Renal cortex interstitium (tissue), 11 donors: ENCODE measurements around the gene BTBD2. TPM values are rescaled to one million over a fixed set of nuclear protein-coding genes. Genes with fewer than 3 reads are reported as not detected.

Experiments
- DNase-seq, 11 donors: peaks; one replicate each; pipeline ENCODE4 v3.0.0-alpha.2; 2013; ENCODE audit warnings: low read depth in 9 of 11, low spot score in 4 of 11; ENCODE audit errors: extremely low read depth in 1 of 11
- polyA plus RNA-seq, 3 donors: library from polyadenylated mRNA; unstranded; fragments of 120-200 nt; gene quantifications; one replicate each; pipeline ENCODE4 v1.2.1, GENCODE V29; 2013; ENCODE audit not compliant: insufficient read length in 3 of 3

BTBD2 gene
- polyA plus RNA-seq, 3 donors = 87.0 to 117 (median 105) TPM

DNA sequence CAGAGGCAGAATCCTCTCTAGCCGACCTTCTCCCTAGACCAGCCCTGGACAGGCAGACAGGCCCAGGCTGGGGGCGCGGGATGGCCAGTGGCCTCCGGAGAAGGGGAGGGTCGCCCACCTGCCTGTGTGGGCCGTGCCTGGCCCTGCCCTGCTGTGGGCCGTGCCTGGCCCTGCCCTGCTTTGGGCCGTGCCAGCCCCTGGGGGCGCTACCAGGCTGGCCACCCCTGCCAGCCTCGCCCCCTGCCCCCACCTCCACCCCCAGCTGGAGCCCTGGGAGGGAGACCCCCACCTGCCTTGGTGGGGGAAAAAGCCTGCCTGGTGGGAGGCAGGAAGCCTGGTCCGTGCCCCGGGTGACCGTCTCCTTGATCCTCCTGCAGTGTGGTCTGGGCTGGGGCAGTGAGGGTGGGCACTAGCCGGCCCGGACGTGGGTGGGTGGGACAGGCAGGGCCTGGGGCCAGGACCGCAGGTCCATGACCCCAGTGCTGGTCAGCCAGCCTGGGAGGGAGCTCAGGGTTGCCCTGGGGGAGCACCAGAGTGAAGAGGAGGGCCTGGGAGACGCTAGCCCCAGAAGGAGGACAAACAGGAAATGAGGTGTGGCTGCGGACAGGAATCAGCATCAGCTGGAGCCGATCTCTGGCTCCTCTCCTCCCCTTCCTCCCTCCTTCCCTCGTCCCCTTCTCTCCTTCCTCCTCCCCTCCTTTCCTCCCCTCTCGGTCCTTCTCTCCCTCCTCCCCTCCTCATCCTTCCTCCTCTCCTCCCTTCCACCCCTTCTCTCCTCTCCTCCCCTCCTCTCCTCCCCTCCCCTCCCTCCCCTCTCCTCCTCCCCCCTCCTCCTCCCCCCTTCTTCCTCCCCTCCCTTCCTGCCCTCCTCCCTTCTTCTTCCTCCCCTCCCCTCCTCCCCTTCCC lies 40.7 kb upstream of the BTBD2 start:
- DNase-seq = peak in 1 of 11 donors; percentile 65

DNA sequence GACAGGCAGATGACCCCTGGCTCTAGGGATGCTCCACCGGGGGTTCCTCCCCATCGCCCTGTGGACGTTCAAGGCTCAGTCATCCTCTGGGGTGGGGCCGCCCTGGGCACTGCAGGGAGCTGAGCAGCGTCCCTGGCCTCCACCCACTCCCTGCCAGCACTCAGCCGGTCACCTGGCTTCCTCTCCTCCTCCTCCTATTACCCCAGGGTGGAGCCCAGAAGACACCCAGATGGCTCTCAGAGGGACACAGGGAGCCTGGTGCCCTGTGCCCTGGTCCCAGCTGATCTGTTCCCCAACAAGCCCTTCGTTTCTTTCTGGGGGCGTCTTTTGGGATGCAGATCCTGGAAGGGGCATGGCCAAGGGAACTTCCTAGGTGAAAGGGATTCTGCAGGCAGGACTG lies 39.2 kb upstream of the BTBD2 start:
- no peak for DNase-seq

DNA sequence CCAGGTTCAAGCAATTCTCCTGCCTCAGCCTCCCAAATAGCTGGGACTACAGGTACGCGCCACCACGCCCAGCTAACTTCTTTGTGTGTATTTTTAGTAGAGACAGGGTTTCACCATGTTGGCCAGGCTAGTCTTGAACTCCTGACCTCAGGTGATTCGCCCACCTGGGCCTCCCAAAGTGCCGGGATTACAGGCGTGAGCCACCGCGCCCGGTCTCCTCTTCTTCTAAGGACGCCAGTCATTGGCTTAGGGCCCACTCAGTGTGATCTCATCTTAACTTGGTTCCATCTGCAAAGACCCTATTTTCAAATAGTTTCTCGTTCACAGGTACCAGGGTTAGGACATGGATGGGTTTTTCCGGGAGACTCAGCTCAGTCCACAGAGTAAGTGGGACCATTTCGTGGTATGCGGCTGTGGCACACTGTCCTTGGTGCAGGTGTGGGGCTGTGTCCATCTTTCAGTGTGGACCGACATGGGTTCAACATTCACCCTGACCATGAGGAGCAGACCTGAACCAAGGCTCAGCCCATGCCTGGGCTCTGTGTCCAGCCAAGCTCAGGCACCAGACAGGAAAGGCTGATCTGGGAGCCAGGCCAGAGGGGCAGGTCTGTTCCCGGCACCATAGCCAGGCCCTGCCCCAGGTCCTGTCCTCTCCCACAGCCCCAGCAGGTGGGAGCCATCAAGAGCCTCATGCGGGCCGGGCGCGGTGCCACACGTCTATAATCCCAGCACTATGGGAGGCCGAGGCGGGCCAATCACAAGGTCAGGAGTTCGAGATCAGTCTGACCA lies 38.3 kb upstream of the BTBD2 start:
- DNase-seq = no peak

DNA sequence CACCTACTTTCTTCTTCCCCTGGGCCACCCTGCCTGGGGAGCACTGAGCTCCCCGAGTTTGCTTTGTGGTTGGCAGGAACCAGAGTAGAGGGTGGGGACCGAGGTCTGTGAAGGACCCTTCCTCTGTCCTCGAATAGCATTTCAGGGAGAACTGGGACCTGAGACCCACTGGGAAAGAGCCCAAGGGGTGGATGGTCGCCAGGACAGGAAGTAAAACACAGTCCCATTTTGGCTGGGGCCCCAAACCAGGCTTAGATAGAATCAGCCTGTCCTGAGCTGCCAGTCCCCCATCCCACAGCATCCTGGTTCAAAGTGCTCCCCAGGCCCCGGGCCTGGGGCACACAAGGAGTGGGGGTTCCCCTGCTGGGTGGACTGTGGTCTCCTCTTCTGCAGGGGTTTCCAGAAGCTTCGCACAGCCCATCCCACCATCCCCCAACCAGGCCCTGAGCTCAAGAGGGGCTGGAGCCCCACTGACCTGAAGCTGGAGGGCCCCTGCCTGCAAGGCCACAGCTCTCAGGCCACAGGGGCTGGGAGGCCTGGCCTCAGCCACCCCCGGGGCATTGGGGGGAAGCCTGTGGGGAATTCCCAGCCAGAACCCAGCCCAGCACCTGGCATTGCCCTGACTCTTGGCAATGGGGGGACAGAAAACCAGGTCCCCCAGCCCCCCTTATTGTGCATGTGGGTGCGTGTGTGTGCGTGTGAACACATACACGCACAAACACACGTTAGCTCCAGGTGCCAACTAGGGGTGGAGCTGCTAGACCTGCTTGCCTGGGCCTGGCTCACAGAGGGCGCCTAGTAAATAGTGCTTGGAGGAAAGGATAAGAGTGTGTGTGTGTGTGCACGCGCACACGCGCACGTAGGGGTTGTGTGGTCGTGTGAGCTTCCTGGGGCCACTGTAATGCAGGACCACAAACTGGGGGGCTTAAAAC lies 36.5 kb upstream of the BTBD2 start:
- DNase-seq = no peak

DNA sequence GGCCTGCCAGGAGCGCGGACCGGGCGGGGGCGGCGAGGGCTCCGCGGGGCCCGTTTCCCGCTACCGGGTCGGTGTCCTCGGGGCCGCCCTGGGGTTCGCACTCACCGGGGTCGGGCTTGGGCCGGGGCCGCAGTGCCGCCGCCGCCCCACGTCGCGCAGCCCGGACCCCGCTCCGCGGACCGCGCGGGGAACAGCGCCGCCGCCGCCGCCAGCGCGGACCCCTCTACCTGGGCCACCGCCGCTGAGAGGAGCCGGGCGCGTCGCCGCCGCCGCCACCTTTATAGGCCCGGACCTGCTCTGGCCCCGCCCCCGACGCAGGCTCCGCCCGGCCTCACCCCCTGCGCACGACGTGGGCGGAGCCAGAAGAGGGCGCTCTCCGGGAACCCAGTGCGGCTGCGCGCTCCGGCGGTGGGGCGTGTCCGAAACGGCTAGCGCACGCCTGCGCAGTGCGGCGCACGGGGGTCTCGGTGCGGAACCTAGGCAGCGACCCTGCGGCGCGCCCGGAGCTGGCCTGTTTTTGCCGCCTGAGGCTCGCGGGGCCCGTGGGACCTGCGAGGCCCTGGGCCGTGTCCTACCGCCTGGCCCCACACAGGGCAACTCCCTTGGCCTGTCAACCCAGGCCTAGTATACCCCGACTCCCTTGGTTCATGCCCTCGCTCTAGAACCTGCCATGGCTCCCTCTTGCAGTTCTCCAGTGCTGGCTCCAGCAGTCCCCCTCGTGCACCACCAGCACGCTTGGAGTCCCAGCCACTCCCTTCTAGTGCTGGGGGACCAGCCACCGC lies 35.7 kb upstream of the BTBD2 start, which contains the start of gene MKNK2:
Gene MKNK2, minus strand, starts transcription at position 254 of the 782 bp plus-strand sequence. CDS start 393 bp downstream, outside the sequence.
- peak in 9 of 11 donors; percentile 80 to 93 (median 86) for DNase-seq

DNA sequence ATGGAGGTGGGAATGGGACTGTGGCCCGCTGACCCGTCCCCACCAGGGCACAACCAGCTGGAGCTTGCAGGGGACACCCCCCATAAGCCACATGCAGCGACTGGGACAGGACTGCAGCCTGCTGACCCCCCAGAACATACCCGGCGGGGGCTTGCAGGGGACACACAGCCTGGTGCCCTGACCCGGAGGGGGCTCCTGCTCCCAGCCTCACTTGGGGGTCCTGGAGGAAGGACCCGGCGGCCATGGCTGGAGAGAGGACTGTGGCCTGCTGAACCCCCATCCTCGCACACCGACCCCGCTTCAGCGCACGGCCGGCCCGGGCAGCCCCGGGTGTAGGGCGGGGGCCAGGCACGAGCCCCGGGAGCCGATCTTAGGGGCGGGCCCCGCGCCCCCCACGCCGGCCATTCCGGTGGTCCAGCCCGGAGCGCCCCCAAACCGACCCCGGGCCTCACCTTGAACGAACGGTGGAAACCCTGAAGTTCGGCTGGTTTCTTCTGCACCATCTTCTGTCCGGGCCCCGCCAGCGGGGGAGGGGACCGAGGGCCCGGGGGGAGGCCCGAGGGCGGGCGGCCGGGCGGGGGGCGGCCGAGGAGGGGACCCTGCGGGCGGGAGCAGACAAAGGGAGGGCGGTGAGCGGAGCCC lies 35.0 kb upstream of the BTBD2 start:
- DNase-seq = no peak

DNA sequence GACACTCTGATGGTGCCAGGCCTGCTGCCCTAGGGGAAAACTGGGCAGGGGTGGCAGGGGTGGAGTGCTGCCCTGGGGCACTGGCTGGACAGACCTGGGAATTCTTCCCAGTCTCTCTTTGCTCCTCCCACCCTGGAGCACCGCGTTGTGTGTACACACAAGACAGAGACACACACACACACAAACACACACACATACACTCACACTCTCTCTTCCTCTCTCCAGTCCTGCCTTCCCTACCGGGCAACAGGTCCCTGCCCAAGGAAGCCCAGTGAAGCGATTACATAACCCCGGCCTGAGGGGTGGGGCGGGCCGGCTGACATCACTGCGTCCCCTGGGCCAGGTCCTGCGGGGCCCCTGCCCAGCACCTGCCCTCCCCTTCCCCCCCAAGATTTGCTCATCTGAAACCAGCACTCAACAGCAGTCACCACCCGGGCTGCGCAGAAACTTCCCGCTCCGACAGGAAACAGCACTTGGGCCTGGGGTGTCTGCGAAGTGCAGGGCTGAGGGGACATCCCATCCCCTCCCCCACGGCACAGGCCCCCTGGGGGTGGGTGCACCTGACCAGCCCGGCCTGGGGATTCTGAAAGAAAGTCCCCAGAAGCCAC lies 34.3 kb upstream of the BTBD2 start:
- peak in 3 of 11 donors; percentile 61 to 72 (median 67) for DNase-seq

DNA sequence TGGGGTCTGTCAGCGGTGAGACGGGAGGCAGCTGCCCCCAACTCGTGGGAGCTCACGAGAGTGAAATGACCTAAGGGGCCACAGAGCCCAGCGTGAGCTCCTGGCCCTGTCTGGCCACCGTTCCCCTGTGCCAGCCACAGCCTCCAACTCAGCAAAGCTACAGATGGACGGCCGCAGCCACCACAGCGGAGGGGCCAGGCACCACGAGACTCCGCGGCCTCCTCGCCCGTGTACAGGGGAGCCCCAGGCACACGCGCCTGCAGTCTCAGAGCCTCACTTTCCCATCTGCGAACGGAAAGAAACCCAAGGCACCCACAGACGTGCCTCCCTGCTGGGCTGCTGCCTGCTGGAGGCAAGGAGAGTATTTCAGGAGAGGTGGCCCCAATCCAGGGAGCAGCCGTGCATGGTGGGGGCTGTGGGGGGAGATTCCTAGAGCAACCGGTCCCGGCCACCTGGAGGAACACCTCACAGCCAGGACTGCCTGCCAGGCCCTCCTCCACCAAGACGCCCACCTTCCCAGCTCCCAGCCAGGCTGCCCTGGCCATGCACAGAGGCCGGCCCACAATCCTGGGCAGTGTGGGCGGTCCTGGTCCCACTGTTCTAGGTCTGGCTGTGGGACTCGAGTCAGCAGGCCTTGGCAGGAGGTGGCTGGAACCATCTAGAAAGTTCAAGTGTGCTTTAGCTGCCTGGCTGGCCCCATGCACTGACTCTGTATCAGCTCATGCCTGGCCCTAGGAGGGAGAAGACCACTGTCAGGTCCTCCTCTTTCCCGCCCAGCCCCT lies 33.6 kb upstream of the BTBD2 start:
- no peak for DNase-seq

DNA sequence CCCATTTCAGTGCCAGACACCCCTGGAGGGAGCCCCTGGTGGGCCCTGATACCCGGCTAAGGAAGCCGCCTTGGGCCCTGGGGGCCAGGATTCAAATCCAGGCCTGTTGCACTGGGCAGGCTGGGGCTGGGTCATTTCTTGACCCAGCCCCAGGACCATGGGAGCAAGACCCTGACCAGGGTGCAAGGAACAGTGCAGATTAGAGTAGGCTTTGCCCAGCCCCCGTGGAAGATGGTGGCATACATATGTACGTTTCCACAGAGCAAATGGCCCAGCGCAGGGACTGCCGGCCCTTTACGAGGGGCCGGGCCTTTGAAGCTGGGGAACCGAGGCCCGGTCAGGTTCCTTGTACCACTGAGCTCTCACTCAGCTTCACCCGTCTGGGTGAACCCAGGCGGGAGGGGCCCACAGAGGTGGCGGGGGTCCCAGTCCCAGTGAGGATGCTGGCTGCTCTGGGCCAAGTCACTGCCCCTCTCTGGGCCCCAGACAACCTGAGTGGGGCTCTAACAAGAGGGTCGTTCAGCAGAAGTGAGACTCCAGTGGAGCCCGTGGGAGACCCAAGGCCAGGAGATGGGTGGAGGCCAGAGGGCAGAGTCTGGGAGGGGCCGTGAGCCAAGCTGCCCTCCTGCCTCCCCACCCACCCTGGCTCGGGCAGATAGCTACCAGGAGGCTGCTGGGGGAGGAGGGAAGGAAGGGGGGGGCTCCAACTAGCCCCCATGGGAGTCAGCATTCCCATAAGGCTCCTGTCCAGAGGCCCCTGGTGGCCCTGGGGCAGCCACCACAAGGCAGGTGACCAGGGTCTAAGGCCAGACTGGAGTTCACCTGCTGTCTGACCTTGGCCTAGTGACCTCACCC lies 32.8 kb upstream of the BTBD2 start:
- DNase-seq = no peak

DNA sequence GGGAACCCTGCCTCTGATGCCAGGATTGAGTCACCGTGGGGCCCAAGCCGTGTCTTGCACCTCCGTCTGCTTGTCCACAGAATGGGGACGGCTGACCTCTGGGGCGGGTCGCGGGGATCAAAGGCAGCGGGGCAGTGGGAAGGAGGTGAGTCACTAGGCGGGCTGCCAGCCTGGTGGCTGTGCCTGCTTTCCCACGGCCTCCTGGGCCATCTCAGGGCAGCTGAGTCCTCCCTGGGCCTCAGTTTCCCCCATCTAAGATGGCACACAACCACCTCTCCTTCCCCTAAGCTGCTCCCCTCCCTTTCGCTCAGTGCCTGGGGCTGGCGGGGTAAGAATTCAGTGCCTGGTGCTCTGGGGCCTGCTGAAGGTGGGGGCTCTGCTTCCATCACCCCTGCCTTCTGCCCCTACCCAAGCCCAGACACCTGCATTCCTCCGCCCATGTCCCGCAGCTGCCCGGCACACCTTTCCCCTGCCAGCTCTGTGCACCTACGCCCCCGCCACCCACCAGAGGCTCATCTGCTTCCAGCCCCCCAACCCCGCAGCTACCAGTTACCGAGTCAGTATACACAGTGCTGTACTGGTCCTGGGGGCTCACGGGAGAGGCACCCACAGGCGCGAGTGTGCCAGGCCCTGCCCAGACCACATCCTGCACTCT lies 32.1 kb upstream of the BTBD2 start:
- no peak for DNase-seq

DNA sequence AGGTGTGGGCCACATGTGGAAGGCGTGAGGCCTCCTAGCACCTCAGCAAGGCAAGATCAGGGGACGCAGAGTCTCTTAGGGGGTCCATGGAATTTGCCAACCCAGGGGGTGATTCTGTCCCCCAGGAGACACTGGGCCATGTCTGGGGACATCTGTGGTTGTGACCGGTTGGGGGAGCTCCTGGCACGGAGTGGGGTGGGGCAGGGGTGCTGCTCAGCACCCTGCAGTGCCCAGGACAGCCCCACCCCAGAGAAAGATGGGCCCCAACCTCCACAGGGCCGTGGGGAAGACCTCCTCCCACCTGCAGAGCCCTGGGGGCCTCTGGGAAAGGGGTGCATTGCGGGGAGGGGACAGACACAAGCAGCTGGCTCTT lies 31.5 kb upstream of the BTBD2 start:
- DNase-seq = no peak

DNA sequence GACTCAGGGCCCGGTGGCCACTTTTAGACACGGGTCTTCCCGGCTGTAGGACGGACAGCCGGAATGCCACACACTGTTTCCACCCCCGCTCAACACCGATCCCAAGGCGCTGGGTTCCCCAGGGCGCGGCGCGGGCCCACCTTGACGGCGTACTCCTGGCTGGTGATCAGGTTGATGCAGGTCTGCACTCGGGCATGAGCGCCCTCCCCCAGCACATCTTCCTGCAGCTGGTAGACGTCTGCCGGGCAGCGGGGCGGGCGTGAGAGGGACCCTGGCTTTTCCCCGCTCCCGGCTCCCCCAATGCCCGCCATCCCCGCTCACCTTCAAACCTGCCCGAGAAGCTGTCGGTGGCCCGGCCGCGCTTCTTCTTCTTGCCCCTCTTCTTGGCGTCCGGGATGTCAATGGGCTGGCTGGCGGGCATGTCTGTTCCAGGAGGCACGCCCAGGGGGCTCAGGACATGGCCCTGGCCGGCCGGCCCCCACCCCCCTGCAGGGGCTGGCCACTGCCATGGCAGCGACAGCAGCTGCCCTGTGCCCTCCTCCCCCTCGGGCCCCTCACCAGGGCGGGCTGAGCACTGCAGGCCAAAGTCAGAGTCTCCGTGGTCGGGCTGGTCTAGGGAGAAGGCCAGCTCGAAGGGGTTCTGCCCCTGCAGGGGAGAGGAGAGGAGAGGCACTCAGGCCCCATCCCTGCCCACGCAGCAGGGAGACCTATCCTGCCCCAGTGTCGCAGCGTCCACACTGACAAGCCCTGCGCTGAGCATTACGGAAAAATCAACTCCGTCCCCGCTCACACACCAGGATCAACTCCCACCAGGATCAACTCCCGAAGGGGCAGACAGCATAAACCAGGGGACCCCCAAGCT lies 30.8 kb upstream of the BTBD2 start:
- DNase-seq = no peak

DNA sequence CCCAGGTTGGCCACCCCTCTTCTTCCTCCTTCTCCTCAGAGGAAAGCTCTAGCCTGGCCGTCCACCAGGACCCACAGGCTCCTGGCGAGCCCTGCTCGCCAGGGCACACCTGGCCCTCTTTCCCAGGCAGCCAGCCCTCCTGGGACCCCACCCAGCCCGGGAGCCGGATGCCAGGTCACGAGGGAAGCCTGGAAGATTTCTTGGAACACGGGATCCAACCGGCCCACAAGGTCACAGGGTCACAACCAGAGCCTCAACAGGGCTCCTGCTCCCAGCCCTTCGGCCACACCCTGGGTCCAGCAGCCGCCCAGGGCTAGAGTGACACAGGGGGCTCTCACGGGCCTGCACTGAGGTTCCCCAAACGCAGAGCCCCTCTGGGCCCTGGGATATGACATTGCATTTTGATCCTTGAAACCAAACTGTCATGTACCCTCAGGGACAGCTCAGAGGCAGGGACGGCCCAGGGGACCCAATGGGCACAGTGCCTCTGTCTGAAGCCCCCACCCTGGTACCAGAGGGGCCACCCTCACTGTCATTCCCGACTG lies 30.1 kb upstream of the BTBD2 start:
- DNase-seq = no peak
